NCI-H187 treated with DMSO at 0.1 percent for 48 hours (cell line): ENCODE measurements around the gene DSE.

Source experiments
- DNase-seq: peaks from one replicate; lab custom pipeline; 2025; lab: John Stamatoyannopoulos, UW

DSE gene

DNA sequence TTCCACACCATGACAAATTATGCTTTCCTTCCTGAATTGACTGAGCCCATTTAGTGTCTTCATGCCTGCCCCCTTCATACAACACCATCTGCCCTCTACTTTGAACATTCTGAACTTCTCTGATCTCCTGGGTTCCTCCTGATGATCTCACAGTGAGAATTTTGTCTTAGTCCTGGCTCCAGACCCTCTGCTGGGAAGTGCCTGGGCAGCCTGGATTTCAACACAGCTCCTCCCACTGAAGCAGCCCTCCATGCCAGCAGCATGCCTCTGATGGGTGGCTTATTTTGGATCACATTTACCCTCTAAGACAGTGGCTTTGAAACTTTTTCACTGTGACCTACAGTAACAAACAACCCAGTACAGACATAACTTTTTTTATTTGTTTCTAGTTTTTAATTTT, 41.5 kb downstream of the DSE start:
- no peak for DNase-seq

GRCh38 chr6:116413357-116413756, 42.6 kb downstream of the DSE start:
- no peak for DNase-seq

GRCh38 chr6:116417661-116418060, 46.9 kb downstream of the DSE start:
- DNase-seq: no peak

- DNase-seq: no peak
Observed at GRCh38 chr6:116419069-116419786, 48.5 kb downstream of the DSE start.

- DNase-seq: no peak
Observed at GRCh38 chr6:116420341-116420740, 49.6 kb downstream of the DSE start.

GRCh38 chr6:116422238-116422637, 51.5 kb downstream of the DSE start:
- no peak for DNase-seq

DNA sequence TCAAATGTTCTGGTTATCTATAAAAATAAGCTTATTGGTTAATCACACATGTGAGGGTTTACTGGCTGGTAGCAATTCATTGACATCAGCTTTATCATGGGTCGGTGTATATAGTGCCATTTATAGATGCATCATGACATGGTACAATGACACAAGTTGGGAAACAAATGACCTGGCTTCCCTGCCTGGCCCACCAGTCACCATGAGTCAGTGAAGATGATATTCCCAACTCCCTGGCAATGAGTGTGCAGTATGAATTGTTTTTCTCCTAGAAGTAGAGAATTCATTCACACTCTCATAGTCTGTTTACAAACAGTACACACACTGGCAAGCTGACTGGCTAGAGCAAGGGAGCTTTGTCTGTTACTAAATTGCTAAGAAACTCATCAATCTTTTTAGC, 53.3 kb downstream of the DSE start:
- no peak for DNase-seq

DNA sequence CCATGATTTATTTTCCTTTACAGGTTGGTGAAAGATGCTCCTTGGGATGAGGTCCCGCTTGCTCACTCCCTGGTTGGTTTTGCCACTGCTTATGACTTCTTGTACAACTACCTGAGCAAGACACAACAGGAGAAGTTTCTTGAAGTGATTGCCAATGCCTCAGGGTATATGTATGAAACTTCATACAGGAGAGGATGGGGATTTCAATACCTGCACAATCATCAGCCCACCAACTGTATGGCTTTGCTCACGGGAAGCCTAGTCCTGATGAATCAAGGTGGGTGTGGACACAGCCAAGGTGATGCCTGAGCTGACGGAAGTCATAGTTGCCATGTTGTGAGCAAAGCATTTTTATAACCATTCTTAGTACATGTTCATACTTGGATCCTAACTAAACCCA, 55.8 kb downstream of the DSE start:
- no peak for DNase-seq

- no peak for DNase-seq
Observed at GRCh38 chr6:116429111-116429510, 58.4 kb downstream of the DSE start.

GRCh38 chr6:116430860-116431259, 60.1 kb downstream of the DSE start:
- DNase-seq: no peak

GRCh38 chr6:116431964-116432595, 61.3 kb downstream of the DSE start:
- no peak for DNase-seq

- DNase-seq: no peak
Observed at GRCh38 chr6:116433206-116433712, 62.5 kb downstream of the DSE start.

- DNase-seq: no peak
Observed at GRCh38 chr6:116434056-116434725, 63.4 kb downstream of the DSE start.

DNA sequence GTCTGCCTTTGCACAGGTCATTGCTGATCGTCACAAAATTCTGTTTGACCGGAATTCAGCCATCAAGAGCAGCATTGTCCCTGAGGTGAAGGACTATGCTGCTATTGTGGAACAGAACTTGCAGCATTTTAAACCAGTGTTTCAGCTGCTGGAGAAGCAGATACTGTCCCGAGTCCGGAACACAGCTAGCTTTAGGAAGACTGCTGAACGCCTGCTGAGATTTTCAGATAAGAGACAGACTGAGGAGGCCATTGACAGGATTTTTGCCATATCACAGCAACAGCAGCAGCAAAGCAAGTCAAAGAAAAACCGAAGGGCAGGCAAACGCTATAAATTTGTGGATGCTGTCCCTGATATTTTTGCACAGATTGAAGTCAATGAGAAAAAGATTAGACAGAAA, 65.8 kb downstream of the DSE start:
- DNase-seq: no peak

DNA sequence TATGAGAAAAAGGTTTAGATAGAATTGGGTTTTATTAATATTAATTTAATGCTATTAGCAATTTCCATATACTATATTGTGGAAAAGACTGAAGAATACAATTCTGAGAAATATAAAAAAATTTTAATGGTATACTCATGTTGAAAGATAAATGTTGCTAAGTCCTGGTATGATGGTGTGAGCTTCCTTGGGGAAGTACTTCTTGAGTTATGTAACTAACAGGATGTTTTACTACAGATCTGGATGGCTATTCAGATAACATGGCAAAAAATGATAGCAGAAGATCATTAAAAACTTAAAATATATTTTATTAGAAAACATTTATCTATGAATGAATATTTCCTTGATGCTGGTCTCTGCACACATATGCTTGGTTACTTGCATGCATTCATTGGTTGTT, 66.9 kb downstream of the DSE start:
- no peak for DNase-seq

DNA sequence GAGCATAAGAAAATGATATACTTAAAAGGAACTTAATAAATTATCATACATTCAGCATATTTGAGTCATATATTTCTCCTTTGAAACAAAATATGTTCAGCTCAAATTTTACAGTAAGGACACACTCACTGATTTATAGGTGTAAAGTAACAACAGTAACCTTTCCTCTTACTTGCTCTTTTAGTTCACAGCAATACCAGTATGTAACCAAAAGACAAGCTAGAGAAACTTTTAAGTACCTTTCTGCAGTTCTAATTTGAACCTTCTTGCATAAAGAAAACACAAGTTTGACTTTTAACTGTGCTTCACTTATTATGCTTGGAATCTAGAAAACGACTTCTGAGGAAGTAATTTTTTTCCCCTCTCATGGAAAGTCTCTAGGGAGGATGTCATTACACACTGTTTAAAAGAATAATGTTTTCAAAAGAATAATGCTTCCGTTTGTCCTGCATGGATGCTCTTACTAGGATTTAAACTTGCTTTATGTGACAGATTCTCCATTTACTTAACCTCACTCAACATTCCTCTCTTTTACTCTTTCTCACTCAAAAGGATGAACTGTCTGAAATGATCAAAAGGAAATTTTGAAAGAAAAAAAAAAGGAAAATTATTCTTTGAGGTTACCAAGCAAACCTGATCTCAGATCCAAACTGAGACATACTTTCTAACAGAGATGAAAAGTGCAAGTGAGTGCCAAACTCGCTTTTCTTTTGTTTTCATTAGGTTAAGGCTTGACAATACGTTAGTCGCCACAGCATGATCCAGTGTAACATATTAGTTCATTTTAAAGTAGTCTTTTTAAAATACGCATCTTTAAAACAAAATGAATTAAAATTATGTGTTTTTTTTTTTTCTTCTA, 68.1 kb downstream of the DSE start:
- DNase-seq: no peak

DNA sequence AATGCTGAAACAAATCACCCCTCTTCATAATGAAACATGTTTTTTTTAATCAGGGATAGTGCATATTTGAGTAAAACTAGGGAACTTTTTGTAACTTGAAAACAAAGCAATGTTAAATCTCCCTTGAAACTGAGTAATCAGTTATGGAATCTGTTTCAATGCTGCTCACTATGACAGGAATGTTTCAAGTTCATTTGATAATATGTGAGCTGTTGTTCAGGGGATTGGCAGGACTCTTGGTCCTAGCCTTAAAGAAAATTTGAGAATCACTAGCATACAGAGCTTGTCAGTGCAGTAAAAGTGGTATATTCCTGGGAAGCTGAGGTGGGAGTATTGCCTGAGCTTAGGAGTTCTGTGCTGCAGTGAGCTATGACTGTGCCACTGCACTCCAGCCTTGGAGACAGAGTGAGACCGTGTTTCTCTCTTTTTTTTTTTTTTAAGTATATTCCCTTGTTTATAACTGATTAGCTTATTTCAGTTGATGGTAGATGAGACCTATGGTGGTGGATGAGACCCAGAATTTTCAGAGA, 68.8 kb downstream of the DSE start:
- no peak for DNase-seq

DNA sequence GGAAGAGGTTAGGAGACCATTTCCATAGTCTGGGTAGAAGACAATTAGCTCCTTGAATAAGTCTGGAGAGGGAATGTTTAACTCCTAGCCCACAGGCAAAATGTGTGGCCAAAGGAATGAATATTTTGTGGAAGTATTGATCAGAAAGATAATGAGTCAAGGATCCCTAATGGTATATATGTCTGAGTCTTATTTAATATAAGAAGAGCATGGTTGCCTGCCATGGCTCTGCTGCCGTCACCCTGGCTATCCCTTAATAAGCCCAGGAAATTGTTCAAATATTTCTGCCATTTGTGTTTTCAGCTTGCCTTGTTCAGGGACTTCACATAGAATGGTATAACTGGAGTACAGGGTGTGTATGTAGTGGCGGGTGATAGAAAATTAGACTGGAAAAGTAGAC, 72.4 kb downstream of the DSE start:
- no peak for DNase-seq

GRCh38 chr6:116444092-116444491, 73.3 kb downstream of the DSE start:
- no peak for DNase-seq

DNA sequence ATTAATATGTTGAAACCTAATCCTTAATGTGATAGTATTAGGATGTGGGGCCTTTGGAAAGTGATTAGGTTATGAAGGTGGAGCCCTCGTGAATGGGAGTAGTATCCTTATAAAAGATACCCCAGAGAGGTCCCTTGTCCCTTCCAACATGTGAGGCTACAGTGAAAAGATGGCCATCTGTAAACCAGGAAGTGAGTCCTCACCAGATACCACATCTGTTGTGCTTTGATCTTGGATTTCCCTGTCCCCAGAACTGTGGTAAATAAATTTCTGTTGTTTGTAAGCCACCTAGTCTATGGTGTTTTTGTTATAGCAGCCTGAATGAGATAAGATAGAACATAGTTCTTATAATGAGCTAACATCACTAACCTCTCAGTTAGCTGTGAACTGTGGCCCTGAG, 73.8 kb downstream of the DSE start:
- DNase-seq: no peak

- DNase-seq: no peak
Observed at GRCh38 chr6:116445102-116445501, 74.4 kb downstream of the DSE start.

DNA sequence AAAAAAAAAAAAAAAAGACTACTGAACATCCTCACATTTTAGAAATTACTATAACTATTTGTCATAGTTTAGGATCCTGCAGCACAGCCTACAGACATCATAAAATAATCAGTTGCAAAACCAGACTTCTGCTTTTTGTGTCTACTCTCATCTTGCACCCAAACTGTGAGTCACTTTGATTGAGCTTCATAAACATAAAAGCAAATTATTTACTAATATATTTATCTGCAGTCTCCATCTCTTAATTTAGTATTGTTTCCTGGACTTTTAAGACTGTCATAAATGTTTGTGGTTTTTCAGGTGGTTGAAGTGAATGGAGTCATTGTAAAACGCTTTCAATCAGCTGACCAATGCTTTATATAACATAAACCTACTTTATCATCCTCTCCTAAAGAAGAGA, 75.7 kb downstream of the DSE start:
- DNase-seq: no peak
